Measurements from ENCODE around the gene POLR2L.

DNA sequence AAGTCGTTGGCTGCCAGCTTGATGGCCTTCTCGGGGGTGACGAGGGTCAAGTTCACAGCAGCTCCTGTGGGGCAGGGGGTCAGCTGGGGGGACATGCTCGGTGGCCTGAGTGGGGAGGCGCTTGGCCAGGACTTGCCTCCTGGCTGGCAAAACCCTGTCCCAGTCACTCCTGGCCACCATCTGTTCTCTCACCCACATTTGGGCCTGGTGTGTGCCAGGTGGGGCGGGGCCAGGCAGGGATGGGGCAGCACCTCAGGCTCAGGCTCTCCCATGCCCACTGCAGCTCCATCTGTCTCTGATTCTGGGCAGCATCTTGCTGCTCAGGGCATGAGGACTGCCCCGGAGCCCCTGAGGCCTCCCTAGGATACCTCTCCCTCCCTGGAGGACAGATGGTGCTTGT lies 48.8 kb downstream of the POLR2L start:
- TF ChIP-seq SIN3A (IDR thresholded peaks at IDR 0.05; ENCODE audit: borderline replicate concordance, insufficient read depth, low read length) (no peak), POLR2AphosphoS5 (IDR thresholded peaks at IDR 0.05; ENCODE audit: low read depth, low read length) (no peak), TAF1 (IDR thresholded peaks at IDR 0.05; ENCODE audit: borderline replicate concordance, insufficient read depth, low read length) (no peak), REST (IDR thresholded peaks at IDR 0.05; ENCODE audit: insufficient read depth in 1 of 2, low read depth in 2 of 2, low read length in 2 of 2) (no peak), FOXP2 (optimal IDR thresholded peaks at IDR 0.05; ENCODE audit: borderline replicate concordance, extremely low read depth, extremely low read length, insufficient read depth) (no peak)
